ENCODE measurements around the gene RALGPS1. TPM values are rescaled to one million over a fixed set of nuclear protein-coding genes. Genes with fewer than 3 reads are reported as not detected.

The RALGPS1 gene
- total RNA-seq, 1 donor from 2014 or later, result 30.7 TPM

GRCh38 chr9:127087411-127087810 lies 172.8 kb downstream of the RALGPS1 start:
- H3K27ac Mint-ChIP-seq, result no peak overlapping the region
- H3K9me3 Mint-ChIP-seq, result no peaks in the 10 kb centered on the region

GRCh38 chr9:127087836-127088235 lies 173.3 kb downstream of the RALGPS1 start:
- Histone ChIP-seq H2AFZ (replicated peaks) (no peak overlapping the region), H3K4me3 (no peak overlapping the region), H3K9me3 (ENCODE audit: low read depth) (no peaks in the 10 kb centered on the region), H3K27me3 (no peaks in the 10 kb centered on the region), H3K36me3 (no peaks in the 10 kb centered on the region), H3K4me2 (no peak overlapping the region), H3F3A (ENCODE audit: low read depth) (no peaks in the 10 kb centered on the region), H4K20me1 (ENCODE audit: low read depth) (no peaks in the 10 kb centered on the region), H3K4me1 (no peaks in the 10 kb centered on the region), H3K79me2 (ENCODE audit: low read depth) (no peaks in the 10 kb centered on the region), H3K9ac (no peak overlapping the region), H3K27ac (no peak overlapping the region)
- Mint-ChIP-seq H3K4me1 (no peaks in the 10 kb centered on the region), H3K4me3 (no peak overlapping the region), H3K27me3 (ENCODE audit: insufficient read depth, low read depth) (peaks cover 3% of the 10 kb centered on the region), H3K9me3 (no peaks in the 10 kb centered on the region), H3K36me3 (peaks cover 5% of the 10 kb centered on the region), H3K27ac (no peak overlapping the region)
- DNase-seq (ENCODE audit: low spot score), result no peak
- TF ChIP-seq EZH2phosphoT487 (IDR thresholded peaks at IDR 0.05), result no peak
- TF ChIP-seq EZH2 (IDR thresholded peaks at IDR 0.05), result no peak
- TF ChIP-seq CTCF (IDR thresholded peaks at IDR 0.05), result no peak

More at GRCh38 chr9:127087411-127087810, 172.8 kb downstream of the RALGPS1 start:
- Mint-ChIP-seq H3K27me3 (ENCODE audit: insufficient read depth, low read depth) (peaks cover under 1% of the 10 kb centered on the region), H3K4me1 (no peaks in the 10 kb centered on the region), H3K36me3 (peaks cover 3% of the 10 kb centered on the region), H3K4me3 (no peak overlapping the region)
- H4K20me1 ChIP-seq (ENCODE audit: low read depth), result no peaks in the 10 kb centered on the region
- no peak for TF ChIP-seq EZH2phosphoT487 (IDR thresholded peaks at IDR 0.05)
- H3K9me3 ChIP-seq (ENCODE audit: low read depth), result no peaks in the 10 kb centered on the region
- H3K4me3 ChIP-seq, result no peak overlapping the region
- H3K36me3 ChIP-seq, result no peaks in the 10 kb centered on the region
- no peaks in the 10 kb centered on the region for H3K27me3 ChIP-seq
- no peak overlapping the region for H2AFZ ChIP-seq (replicated peaks)
- no peaks in the 10 kb centered on the region for H3K4me1 ChIP-seq
- H3K79me2 ChIP-seq (ENCODE audit: low read depth), result no peaks in the 10 kb centered on the region
- no peak overlapping the region for H3K9ac ChIP-seq
- no peak for DNase-seq (ENCODE audit: low spot score)
- H3F3A ChIP-seq (ENCODE audit: low read depth), result no peaks in the 10 kb centered on the region
- H3K27ac ChIP-seq, result no peak overlapping the region
- H3K4me2 ChIP-seq, result no peak overlapping the region

GRCh38 chr9:127088724-127089615 lies 174.4 kb downstream of the RALGPS1 start:
- Histone ChIP-seq H3K27me3 (no peaks in the 10 kb centered on the region), H3K9ac (no peak overlapping the region), H3F3A (ENCODE audit: low read depth) (no peaks in the 10 kb centered on the region), H3K9me3 (ENCODE audit: low read depth) (no peaks in the 10 kb centered on the region), H2AFZ (replicated peaks) (no peak overlapping the region), H3K4me1 (no peaks in the 10 kb centered on the region), H3K4me2 (no peak overlapping the region), H4K20me1 (ENCODE audit: low read depth) (no peaks in the 10 kb centered on the region), H3K79me2 (ENCODE audit: low read depth) (no peaks in the 10 kb centered on the region), H3K27ac (no peak overlapping the region), H3K36me3 (no peaks in the 10 kb centered on the region), H3K4me3 (no peak overlapping the region)
- TF ChIP-seq EZH2 (IDR thresholded peaks at IDR 0.05), result no peak
- no peak for TF ChIP-seq EZH2phosphoT487 (IDR thresholded peaks at IDR 0.05)
- TF ChIP-seq CTCF (IDR thresholded peaks at IDR 0.05), result no peak
- peaks cover 5% of the 10 kb centered on the region for H3K36me3 Mint-ChIP-seq
- H3K9me3 Mint-ChIP-seq, result no peaks in the 10 kb centered on the region
- H3K27ac Mint-ChIP-seq, result peak overlapping the region; percentile 19
- no peak for DNase-seq (ENCODE audit: low spot score)
- H3K4me1 Mint-ChIP-seq, result no peaks in the 10 kb centered on the region
- H3K4me3 Mint-ChIP-seq, result no peak overlapping the region
- peaks cover 3% of the 10 kb centered on the region for H3K27me3 Mint-ChIP-seq (ENCODE audit: insufficient read depth, low read depth)

GRCh38 chr9:127089631-127090081 lies 175.1 kb downstream of the RALGPS1 start:
- Mint-ChIP-seq H3K36me3 (peaks cover 5% of the 10 kb centered on the region), H3K27me3 (ENCODE audit: insufficient read depth, low read depth) (peaks cover 3% of the 10 kb centered on the region), H3K4me1 (no peaks in the 10 kb centered on the region), H3K27ac (no peak overlapping the region), H3K4me3 (no peak overlapping the region), H3K9me3 (no peaks in the 10 kb centered on the region)
- Histone ChIP-seq H3K4me3 (no peak overlapping the region), H3K79me2 (ENCODE audit: low read depth) (no peaks in the 10 kb centered on the region), H2AFZ (replicated peaks) (no peak overlapping the region), H3F3A (ENCODE audit: low read depth) (no peaks in the 10 kb centered on the region), H3K27ac (no peak overlapping the region), H3K9me3 (ENCODE audit: low read depth) (no peaks in the 10 kb centered on the region), H3K36me3 (no peaks in the 10 kb centered on the region), H4K20me1 (ENCODE audit: low read depth) (no peaks in the 10 kb centered on the region), H3K9ac (no peak overlapping the region), H3K4me1 (no peaks in the 10 kb centered on the region), H3K27me3 (no peaks in the 10 kb centered on the region), H3K4me2 (no peak overlapping the region)
- DNase-seq (ENCODE audit: low spot score), result no peak
- TF ChIP-seq EZH2 (IDR thresholded peaks at IDR 0.05) (no peak), CTCF (IDR thresholded peaks at IDR 0.05) (no peak), EZH2phosphoT487 (IDR thresholded peaks at IDR 0.05) (no peak)
